Hepatocyte (in vitro differentiated cells): ENCODE results near the gene ADAM12.

Experiments used
- EZH2 ChIP-seq: fragments of 200-600 bp; sonication (generic); IDR thresholded peaks from 2 replicates; pipeline ENCODE4 v1.6.1; 2016; ENCODE audit warnings: antibody characterized with exemption, mild to moderate bottlenecking, borderline replicate concordance
- EZH2phosphoT487 ChIP-seq: fragments of 200-600 bp; sonication (generic); IDR thresholded peaks from one replicate; pipeline ENCODE4 v1.6.1; 2018; ENCODE audit warnings: antibody characterized with exemption, mild to moderate bottlenecking, low read depth, moderate library complexity; ENCODE audit not compliant: unreplicated experiment, severe bottlenecking
- TF ChIP-seq, protein P1 (sequence below): fragments of 200-600 bp; sonication (generic); IDR thresholded peaks from 2 replicates; pipeline ENCODE4 v1.5.1; 2016; ENCODE audit warnings: antibody characterized with exemption, mild to moderate bottlenecking; ENCODE audit not compliant: poor library complexity

DNA sequence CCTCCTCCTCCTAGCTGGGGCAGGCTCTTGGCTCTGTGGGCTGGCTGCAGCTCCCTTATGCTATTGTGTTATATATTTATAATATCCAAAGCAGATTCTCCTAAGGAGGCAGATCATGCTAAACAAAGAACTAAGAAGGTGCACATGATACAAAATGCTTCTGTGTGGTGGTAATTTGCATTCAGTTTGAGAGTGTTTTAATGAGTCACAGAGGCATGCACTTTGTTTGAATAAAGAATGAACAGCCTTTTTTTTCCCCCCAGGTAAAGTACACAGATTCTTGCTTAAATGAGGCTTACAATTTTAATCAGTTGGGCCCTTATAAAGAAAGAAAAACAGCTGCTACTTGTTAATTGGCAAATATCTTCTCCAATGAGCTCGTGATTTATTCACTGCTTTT is 396.9 kb downstream of the ADAM12 start:
- TF ChIP-seq EZH2 = no peak
- TF ChIP-seq, protein P1, sequence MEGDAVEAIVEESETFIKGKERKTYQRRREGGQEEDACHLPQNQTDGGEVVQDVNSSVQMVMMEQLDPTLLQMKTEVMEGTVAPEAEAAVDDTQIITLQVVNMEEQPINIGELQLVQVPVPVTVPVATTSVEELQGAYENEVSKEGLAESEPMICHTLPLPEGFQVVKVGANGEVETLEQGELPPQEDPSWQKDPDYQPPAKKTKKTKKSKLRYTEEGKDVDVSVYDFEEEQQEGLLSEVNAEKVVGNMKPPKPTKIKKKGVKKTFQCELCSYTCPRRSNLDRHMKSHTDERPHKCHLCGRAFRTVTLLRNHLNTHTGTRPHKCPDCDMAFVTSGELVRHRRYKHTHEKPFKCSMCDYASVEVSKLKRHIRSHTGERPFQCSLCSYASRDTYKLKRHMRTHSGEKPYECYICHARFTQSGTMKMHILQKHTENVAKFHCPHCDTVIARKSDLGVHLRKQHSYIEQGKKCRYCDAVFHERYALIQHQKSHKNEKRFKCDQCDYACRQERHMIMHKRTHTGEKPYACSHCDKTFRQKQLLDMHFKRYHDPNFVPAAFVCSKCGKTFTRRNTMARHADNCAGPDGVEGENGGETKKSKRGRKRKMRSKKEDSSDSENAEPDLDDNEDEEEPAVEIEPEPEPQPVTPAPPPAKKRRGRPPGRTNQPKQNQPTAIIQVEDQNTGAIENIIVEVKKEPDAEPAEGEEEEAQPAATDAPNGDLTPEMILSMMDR = no peak
- TF ChIP-seq EZH2phosphoT487 = no peak
